Fibroblast of skin of right biceps (primary cell): ENCODE data around the gene DHX35.

Experiments used
- DNase-seq: peaks from one replicate; pipeline ENCODE4 v3.0.0-alpha.2; 2013

Gene DHX35

DNA sequence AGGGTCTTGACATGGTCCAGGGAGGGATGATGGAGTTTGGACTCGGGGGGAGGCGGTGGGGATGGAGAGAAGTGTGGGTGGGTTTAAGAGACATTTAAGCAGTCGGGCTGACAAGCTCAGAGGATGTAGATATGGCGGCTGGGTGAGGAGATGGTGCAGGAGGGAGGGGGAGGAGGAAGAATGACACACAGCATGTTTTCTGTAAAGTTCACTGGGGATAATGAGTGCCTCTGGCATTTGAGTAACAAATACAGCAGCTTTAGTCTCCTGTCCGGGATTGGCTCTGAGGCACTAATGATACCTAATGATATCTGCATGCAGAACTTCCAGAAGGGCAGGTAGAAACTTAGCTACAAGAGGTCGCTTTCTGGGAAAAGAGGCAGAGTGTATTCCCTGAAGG, 107.8 kb downstream of the DHX35 start:
- DNase-seq: peak; percentile 3

- peak; percentile 43 for DNase-seq
Observed at GRCh38 chr20:39070484-39071231, 108.5 kb downstream of the DHX35 start.

DNA sequence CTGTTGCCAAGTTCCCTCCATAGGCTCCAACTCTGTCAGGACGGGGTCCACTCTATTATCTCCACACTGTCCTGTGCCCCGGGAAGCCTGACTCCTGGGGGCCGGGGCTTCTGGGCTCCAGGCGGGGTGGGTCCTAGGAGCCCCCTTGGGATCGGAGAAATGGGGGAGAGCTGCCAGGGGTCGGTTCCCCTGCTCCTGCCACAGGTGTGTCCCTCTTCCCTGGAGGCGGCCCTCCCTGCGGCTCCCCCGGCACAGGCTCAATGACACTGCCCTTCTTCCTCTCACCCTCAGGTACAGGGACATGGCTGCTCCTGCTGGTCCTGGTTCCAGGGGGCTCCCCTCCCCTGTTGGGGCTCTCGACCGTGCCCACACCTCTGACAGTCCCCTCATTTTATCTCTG, 110.0 kb downstream of the DHX35 start:
- DNase-seq: no peak

DNA sequence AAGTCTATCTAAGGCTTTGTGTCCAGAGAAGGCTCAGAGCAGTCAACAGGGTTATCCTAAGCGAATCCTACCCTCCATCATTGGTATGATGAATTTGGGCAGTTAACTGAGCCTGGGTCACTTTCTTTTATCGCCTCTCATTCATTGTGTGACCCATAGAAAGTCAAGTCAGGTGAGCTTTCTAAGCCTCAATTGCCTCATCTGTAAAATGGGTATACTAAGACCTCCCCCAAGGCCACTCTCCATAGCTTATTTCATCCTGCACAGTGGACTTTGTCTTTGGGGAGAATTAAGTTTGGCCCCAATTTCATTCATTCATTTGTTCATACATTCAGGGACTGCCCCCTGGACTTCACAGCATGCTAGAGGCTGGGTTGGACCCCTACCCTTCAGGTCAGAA, 110.5 kb downstream of the DHX35 start:
- DNase-seq: no peak

GRCh38 chr20:39075731-39076130, 113.6 kb downstream of the DHX35 start:
- DNase-seq: no peak

- DNase-seq: no peak
Observed at GRCh38 chr20:39076958-39077357, 114.8 kb downstream of the DHX35 start.

DNA sequence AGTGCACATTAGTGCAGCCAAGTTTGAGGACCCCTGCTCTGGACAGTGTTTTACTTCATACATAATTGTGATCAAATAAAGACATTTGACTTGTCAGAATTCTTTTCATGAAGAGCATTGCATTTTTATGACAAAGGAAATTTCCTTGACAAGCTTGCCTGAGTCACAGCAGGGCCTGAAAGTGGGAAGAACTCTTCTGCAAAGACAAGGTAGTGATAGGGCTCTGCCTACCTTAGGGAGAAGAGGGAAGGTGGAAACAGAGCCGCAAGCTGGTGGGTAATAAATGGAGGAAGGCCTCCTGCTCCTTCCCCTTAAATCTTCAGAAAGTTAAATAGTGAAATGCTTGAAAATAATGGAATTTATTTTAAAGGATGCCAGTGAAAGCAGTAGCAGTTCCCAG, 118.2 kb downstream of the DHX35 start:
- DNase-seq: no peak

DNA sequence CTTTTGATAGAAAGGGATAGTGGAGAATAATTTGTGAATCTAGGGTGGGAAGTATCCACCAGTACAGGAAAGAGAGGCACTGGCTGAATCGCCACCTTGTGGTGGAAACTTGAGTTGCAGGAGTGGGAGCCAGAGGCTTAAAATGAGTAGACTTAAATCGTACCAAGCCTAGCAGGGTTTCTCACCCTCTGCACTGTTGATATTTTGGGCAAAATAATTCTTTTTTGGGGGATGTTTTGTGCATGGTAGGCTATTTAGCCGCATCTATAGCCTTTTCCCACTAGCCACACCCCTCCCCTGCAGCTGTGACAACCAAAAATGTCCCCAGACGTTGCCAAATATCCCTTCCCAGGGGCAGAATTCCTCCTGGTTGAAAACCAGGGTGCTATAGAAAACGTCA, 119.1 kb downstream of the DHX35 start:
- DNase-seq: peak; percentile 61

DNA sequence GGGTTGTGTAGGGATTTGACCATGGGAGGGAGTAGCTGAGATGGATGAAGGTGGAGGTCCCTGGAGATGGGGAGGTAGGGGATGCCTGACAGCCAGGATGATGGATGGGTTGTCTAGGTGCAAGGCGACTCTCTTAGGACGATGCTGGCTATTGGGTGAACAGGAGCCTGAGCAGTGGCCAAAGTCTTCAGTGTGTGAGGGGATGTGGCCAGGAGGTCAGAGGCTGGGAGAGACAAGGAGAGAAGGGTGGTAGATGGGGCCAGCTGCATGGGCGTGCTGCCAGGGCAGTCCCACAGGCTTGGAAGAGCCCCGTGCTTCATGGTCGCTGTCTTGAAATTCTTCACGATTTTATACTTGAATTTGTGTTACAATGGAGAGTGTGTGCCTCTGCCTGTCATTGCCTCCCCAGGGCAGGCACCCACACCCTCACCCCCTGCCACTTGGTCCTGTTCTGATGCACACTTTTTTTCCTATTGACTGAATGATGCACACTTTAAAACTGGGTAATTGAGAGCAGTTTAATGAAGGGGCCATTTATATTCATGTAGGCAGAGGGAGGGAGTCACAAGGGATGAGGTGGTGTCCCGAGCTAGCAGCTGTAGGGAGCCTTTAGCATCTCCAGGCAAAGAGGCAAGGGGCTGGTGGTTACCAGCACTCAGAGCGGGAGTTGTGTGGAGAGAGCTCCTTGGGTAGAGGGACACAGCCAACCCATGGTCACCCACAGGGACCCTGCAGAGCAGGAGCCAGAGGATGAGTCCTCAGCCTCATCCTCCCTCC, 120.7 kb downstream of the DHX35 start:
- DNase-seq: no peak

DNA sequence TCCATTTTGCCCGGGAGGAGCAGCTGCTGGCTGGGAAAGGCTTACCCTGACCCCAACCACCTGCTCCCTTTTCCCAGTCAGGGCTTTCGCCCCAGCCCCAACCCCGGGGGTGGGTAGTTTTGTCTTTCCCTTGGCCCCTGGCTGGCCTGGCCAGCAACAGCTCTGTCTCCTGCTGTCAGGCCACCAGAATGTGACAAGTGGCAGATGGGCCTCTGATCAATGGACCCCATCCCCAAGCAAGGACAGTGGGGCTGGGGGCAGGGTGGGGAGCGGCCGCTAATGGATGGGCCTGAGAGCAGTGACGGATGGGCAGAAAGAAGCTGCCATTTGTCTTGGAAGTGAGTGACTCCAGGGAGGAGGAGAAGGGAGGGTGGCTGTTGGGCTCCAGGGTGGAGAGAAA, 121.6 kb downstream of the DHX35 start:
- no peak for DNase-seq

DNA sequence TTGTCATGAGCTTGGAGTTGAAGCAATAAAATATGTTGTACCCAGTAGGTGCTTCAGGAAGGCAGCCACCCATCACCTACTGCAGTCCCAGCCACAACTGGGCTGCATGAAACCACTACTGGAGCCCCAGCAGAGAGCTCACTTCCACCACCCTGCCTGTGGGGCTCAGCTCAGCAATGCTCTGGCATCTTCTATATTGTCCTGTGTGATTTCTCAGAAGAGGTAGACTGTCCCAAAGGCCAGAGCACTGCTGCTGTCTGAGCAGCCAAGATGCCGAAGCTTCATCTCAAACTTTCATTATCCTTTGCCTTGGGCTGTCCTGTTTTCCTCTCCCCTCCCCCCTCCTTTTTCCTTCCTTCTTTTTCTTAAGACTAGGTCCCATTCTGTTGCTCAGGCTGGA, 126.9 kb downstream of the DHX35 start:
- DNase-seq: no peak
